GM18517 (cell line): Measurements from ENCODE around the gene PRKN.
"Not testable (repeated sequence)": the region's sequence is repeated elsewhere in the genome, so short reads cannot be mapped to it uniquely, and the experiment has no call there.

Experiments
- ATAC-seq: cut with Tn5 transposase; IDR thresholded peaks from one replicate; pipeline ENCODE4 v1.9.1; 2021; ENCODE audit warnings: mild to moderate bottlenecking, moderate library complexity; ENCODE audit not compliant: unreplicated experiment

PRKN gene

GRCh38 chr6:162467679-162468078 is 259.9 kb downstream of the PRKN start:
- no peak for ATAC-seq

GRCh38 chr6:162463576-162463975 is 264.0 kb downstream of the PRKN start:
- ATAC-seq = no peak

- no peak for ATAC-seq
Observed at GRCh38 chr6:162459985-162460384, 267.6 kb downstream of the PRKN start.

GRCh38 chr6:162450358-162450757 is 277.2 kb downstream of the PRKN start:
- no peak for ATAC-seq

GRCh38 chr6:162448294-162448693 is 279.3 kb downstream of the PRKN start:
- no peak for ATAC-seq

- no peak for ATAC-seq
Observed at GRCh38 chr6:162443101-162443500, 284.5 kb downstream of the PRKN start.

GRCh38 chr6:162442687-162443086 is 284.9 kb downstream of the PRKN start:
- no peak for ATAC-seq

- ATAC-seq = no peak
Observed at GRCh38 chr6:162441991-162442390, 285.6 kb downstream of the PRKN start.

- no peak for ATAC-seq
Observed at GRCh38 chr6:162438980-162439379, 288.6 kb downstream of the PRKN start.

- ATAC-seq = no peak
Observed at GRCh38 chr6:162435071-162435470, 292.5 kb downstream of the PRKN start.

- ATAC-seq = no peak
Observed at GRCh38 chr6:162421004-162421403, 306.6 kb downstream of the PRKN start.

- ATAC-seq = no peak
Observed at GRCh38 chr6:162416831-162417537, 310.6 kb downstream of the PRKN start.

- ATAC-seq = no peak
Observed at GRCh38 chr6:162416307-162416706, 311.3 kb downstream of the PRKN start.

GRCh38 chr6:162409741-162410691 is 317.6 kb downstream of the PRKN start:
- no peak for ATAC-seq

- no peak for ATAC-seq
Observed at GRCh38 chr6:162408826-162409535, 318.6 kb downstream of the PRKN start.

- ATAC-seq = no peak
Observed at GRCh38 chr6:162404951-162405350, 322.6 kb downstream of the PRKN start.

- no peak for ATAC-seq
Observed at GRCh38 chr6:162403031-162403430, 324.5 kb downstream of the PRKN start.

GRCh38 chr6:162395181-162395580 is 332.4 kb downstream of the PRKN start:
- ATAC-seq = no peak

- ATAC-seq = not testable (repeated sequence)
Observed at GRCh38 chr6:162390961-162391811, 336.4 kb downstream of the PRKN start.

- no peak for ATAC-seq
Observed at GRCh38 chr6:162389343-162390085, 338.1 kb downstream of the PRKN start.
